HG03108 (cell line): ENCODE results near the gene CYB561.
"Not testable (repeated sequence)": the region's sequence is repeated elsewhere in the genome, so short reads cannot be mapped to it uniquely, and the experiment has no call there.

Experiments
- ATAC-seq: cut with Tn5 transposase; IDR thresholded peaks from one replicate; pipeline ENCODE4 v1.9.1; 2021; ENCODE audit warnings: moderate library complexity; ENCODE audit not compliant: unreplicated experiment

Gene CYB561

GRCh38 chr17:63479495-63480184, 33.5 kb upstream of the CYB561 start:
- no peak for ATAC-seq

- ATAC-seq: no peak
These were observed 32.8 kb upstream of the CYB561 start for GRCh38 chr17:63478814-63479494.

- no peak for ATAC-seq
These were observed 31.7 kb upstream of the CYB561 start for GRCh38 chr17:63477480-63478440.

- no peak for ATAC-seq
These were observed 30.9 kb upstream of the CYB561 start, which contains the start of gene ACE for GRCh38 chr17:63476854-63477479. ACE (plus strand) TSS chr17:63477061; CDS start chr17:63477095, 34 bp downstream.

DNA sequence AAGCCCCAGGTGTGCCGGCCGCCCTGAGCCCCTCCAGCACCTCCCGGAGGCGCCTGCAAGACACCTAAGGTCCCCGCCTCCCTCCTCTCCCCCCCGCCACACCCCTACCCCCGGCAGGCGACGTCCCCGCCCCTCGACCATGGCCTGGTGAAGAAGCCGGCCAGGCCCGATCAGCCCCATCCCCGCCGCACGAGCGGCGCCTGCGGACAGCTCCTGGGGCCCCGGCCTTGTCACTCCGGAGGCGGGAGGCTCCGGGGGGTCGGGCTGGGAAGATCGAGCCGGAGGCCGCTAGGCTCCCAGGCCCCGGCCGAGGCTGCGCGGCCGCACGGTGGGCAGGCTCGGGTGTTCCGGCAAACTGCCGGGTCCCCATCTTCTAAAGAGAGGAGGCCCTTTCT, 30.4 kb upstream of the CYB561 start:
- no peak for ATAC-seq

- no peak for ATAC-seq
These were observed 29.6 kb upstream of the CYB561 start for GRCh38 chr17:63475491-63476412.

DNA sequence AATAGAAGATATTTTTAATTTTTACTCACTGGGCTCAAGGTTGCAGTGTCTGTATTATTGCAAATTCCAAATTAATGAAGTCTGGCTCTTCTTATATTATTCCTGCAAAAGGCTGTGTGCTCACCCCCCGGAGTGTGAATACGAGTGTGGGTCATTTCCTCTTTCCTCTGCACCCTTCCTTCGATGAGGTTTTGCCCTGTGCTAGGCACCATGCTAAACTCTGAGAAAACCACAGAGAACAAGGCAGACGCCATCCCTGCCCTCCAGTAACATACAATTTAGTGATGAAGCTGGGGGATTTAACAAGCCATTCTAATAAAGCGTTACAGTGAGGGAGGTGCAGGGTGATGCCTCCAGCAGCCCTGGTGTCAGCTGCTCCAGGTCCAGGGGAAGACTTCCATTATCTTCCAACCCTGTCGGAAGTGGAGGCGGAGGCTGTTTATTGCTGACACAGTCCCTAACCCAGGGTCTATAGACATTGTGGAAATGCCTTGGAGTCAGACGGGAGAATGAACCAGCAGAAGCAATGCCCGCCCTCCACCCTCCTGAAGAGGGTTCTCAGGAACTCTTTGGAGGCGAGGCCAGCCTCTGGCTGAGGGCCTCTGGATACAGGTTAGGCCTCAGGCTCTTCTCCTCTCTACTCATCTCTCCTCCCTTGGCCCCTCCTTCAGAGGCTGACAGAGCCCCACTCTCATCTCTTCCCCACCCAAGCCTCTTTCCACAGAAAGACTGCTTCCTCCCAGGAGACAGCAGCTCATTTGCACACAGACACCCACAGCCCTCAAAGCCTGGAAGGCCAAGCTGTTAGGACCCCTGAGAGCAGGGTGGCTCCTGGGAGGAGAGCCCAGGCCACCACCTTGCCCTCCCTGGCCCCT, 28.7 kb upstream of the CYB561 start:
- no peak for ATAC-seq

GRCh38 chr17:63474174-63474573, 28.1 kb upstream of the CYB561 start:
- no peak for ATAC-seq

GRCh38 chr17:63468099-63468498, 22.0 kb upstream of the CYB561 start:
- ATAC-seq: not testable (repeated sequence)

DNA sequence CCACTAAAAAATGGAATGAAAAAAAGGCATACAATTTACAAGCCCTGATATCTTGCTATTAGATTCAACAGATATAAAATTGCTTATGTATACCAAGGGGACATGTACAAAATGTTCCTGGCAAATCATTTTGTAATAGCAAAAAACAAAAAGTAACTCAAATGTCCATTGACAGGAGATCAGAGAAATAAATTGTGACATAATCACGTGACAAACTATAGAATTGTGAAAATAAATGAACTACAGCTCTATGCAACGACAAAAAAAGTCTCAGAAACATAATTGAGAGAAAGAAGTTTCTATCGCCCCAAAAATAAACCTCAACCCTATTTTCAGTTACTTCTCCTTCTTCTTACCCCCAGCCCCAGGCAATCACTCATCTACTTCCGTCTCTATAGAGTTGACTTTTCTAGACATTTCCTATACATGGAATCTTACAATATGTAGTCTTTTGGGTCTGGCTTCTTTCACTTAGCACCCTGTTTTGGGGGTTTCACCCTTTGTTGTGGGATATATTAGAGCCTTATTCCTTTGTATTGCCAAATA, 18.7 kb upstream of the CYB561 start:
- ATAC-seq: no peak

DNA sequence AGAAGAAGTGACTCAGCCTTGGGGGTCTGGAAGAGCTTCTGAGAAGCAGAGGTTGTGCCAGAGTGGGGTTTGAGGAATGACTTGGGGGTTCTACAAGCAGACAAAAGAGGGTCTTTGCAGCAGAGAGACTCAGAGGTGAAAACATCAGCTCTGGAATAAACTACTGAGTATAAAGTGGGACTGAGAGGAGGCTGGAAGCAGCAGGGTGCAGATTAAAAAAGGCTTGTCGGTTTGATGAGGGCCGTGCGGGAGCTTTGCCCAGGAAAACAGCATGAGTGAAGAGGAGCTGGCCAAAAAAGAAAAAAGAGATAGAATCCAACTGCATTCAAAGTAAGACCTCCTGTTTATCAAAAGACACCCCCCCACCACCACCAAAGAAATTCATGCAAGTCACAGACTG, 17.7 kb upstream of the CYB561 start:
- no peak for ATAC-seq

- ATAC-seq: no peak
These were observed 13.9 kb upstream of the CYB561 start for GRCh38 chr17:63460018-63460417.

- no peak for ATAC-seq
These were observed 12.4 kb upstream of the CYB561 start for GRCh38 chr17:63458478-63458877.

- ATAC-seq: no peak
These were observed 9.3 kb upstream of the CYB561 start for GRCh38 chr17:63455417-63455816.

DNA sequence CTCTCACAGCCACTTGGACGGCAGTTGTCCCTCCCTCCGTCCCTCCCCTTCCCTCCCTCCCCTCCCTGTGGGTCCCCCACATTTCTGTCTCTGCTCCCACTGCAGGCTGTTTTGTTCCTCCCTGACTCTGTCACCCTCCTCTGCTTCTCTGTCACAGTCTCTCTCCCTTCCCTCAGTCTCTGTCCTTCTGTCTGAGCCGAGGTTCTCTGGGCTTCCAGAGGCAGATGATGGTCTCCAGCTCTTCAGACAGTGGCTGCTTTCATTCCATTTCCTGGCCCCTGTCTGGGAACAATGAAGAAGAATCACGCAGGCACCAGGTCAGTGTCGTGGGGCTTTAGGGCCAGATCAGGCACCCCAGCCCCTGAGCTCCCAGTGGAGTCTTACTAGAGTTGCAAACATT, 8.8 kb upstream of the CYB561 start:
- no peak for ATAC-seq

DNA sequence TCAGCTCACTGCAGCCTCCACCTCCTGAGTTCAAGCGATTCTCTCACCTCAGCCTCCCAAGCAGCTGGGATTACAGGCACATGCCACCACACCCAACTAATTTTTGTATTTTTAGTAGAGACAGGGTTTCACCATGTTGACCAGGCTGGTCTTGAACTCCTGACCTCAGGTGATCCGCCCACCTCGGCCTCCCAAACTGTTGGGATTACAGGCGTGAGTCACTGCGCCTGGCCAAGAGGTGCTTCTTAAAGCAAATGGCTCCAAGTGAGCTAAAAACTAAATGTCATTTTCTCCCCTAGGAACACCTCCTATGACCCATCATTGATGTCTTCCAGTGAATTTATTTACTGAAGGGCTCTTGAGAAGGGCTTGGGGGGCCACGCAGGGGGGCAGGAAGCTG, 8.3 kb upstream of the CYB561 start:
- ATAC-seq: not testable (repeated sequence)

DNA sequence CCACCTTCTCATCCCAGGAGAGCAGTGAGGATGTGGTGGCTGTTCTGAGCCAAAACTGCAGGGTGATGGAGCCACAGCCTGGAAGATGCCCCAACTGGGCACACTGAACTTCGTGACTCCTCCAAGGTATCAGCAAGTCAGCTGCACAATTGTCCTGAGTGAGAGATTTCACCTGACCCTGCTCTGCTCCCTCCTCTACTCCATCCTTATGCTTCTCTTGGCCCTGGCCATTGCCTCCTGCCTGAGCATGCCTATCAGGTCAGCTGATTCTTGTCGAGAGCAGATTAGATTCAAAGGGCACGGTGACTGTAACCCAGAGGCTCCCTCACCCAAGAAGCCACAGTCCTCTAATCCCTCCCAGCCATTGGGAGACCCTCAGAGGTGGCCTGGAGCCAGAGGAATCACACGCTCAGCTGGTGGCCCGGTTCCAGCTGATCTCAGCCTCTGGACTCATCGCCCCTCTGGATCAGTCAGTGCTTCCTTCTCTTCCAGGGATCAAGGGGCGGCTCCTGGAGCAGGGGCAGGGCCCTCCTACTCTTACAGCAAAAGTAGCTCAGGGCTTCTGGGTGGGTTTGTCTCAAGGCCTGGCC, 7.0 kb upstream of the CYB561 start:
- no peak for ATAC-seq
